Stimulated activated CD8-positive, alpha-beta memory T cell treated with anti-CD3 and anti-CD28 coated beads, Interleukin-7, amount 100 ng/mL, for 24 hours (primary cell): ENCODE data around the gene CDH3.

Experiments
- DNase-seq: peaks from one replicate; pipeline ENCODE4 v3.0.0-alpha.2; 2020; ENCODE audit warnings: low read depth

Gene CDH3

DNA sequence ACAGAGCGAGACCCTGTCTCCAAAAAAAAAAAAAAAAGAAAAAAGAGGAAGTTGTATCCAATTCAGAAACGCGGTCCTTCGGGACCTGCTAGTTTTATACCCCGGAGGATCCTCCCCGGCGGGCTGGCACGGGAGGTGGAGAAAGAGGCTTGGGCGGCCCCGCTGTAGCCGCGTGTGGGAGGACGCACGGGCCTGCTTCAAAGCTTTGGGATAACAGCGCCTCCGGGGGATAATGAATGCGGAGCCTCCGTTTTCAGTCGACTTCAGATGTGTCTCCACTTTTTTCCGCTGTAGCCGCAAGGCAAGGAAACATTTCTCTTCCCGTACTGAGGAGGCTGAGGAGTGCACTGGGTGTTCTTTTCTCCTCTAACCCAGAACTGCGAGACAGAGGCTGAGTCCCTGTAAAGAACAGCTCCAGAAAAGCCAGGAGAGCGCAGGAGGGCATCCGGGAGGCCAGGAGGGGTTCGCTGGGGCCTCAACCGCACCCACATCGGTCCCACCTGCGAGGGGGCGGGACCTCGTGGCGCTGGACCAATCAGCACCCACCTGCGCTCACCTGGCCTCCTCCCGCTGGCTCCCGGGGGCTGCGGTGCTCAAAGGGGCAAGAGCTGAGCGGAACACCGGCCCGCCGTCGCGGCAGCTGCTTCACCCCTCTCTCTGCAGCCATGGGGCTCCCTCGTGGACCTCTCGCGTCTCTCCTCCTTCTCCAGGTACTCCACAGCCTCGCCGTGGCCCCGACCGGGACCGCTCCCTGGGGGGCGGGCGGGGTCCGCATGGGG is at the start of gene CDH3:
TSS of gene CDH3 (plus strand) at position 596 of the 779 bp plus-strand sequence. CDS start at position 666, 70 bp downstream.
- no peak for DNase-seq

DNA sequence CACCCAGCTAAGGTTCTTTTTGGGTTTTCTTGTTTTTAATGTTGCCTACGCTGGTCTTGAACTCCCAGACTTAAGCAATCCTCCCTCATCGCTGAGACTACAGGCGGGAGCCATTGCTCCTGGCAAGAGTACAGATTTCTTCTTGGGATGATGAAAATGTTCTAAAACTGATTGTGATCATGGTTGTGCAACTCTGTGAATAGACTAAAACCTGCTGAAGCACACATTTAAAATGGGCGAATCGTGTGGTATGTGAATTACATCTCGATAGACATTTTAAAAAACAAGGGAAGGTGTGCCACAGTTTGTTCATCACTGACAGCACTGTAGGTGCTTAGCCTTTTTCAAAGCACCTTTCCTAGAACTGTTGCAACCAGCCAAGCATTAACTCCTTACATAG is 48.8 kb upstream of the CDH3 start:
- DNase-seq: no peak

DNA sequence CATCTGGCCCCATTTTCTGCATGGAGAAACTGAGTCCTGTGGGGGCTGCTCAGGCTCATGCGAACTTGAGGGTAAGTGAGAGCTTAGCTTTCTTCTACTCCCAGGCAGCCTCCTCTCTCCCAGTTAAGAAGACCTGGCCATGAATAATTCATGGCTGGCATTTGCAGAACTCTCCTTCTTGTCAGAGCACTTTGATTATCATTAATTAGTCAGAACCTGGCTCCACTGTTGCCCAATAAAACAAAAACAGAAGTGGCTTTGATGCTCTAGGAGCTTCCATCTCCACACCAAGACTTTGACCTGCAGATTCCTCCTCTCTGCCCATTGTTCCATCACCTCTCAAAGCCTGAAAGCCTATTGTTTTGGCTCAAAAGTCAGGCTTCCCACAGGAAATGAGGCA is 45.5 kb upstream of the CDH3 start:
- no peak for DNase-seq

DNA sequence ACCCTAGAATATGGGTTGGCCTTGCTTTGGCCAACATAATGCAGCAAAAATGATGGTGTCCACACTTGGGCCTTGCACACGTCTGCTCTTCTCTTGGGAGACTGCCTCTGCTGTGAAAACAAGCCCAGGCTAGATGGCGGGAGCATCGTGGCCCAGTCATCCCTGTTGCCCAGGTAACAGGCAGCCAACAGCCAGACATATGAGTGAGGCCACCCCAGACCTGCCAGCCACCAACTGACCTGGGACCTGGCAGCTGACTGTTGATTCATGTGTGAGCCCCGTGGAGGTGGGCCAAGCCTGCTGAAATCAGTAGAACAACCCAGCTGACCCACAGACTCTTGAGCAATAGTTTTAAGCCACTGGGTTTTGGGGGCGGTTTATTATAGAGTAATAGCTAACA is 39.4 kb upstream of the CDH3 start:
- DNase-seq: no peak

DNA sequence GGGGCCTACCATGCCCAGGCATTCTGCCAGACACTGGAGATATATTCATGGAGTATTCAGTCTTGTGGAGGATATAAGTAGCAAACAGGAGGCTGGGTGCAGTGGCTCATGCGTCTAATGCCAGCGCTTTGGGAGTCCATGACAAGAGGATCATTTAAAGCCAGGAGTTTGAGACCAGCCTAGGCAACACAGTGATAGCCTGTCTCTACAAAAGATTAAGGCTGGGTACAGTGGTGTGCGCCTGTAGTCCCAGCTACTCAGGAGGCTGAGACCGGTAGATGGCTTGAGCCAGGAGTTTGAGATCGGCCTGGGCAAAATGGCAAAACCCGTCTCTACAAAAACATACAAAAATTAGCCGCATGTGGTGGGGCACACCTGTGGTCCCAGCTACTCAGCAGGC is 37.7 kb upstream of the CDH3 start:
- DNase-seq: no peak

DNA sequence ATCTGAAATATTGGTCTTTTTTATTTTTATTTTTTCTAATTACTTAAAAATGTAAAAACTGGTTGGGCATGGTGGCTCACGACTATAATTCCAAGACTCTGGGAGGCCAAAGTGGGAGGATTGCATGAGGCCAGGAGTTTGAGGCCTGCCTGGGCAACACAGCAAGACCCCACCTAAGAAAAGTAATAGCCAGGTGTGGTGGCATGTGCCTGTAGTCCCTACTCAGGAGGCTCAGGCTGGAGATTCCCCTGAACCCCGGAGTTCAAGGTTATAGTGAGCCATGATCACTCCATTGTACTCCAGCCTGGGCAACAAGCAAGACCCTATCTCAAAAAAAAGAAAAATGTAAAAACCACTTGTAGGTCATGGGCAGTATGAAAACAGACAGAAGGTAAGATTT is 36.8 kb upstream of the CDH3 start:
- DNase-seq: no peak

DNA sequence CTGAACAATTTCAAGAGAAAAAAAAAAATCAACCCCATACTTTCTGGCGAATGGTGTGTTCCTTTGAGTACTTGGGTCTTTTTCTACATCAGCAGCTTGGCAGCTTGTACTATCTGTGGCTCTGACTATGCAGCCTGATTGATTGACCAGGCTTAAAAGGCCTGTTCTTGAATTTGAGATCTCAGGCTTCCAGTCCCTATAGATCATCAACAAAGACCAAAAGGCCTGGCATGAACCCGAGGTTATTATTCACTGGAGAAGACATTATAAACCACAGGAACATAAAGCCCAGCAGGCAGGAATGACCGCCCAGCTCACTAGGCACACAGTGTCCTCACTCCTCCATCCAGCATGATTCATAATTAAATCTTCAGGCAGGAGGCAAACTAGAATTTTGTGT is 32.1 kb upstream of the CDH3 start:
- DNase-seq: no peak

DNA sequence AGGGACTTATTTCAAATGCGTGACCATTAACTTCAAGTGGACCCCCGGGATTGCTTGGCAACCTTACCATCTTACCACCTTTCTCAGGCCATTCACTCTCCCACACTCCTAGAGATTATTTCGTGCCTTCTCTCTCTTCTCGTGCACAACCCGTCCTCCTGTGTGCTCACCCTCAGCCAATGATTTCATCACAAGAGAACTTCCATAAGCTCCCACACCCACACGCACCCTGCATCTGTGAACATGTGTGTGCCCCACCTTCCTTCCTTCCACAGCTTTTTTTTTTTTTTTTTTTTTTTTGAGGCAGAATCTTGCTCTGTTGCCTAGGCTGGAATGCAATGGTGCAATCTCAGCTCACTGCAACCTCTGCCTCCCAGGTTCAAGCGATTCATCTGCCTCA is 27.4 kb upstream of the CDH3 start:
- DNase-seq: no peak

DNA sequence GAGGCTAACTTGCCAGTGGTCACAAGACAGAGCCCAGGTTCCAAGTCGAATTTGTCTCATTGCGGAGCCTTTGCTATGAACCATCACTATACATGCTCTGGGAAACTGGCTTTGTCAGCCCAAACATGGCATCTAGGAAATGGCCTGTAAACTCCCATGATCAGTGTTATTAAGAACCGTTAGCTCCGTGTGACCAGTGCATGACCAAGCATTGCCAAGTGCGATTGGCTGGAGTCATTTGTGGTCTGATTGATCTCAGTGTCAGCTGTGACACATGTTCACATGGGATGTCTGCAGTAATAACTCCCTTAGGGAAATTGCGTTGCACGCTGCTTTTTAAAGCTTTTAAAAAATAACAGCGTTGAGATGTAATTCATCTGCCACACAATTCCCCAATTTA is 18.6 kb upstream of the CDH3 start:
- DNase-seq: no peak

DNA sequence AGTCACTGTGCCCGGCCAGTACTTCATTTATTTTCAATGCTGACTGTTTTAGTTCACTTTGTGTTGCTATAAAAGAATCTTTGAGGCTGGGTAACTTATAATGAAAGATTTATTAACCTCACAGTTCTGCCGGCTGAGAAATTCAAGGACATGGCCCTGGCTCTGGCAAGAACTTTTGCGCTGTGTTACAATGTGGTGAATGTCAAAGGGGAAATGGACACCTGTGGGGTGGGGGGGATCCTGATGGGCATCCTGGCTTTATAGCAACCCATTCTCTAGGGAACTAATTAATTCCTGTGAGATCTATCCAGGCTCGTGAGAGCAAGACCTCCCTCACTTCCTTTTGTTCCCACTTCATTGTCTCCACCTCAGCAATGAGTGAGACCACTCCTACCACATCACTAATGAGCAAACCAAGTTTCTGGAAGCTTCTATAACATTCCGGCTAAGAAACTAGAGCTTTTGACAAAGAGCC is 17.1 kb upstream of the CDH3 start:
- DNase-seq: no peak

DNA sequence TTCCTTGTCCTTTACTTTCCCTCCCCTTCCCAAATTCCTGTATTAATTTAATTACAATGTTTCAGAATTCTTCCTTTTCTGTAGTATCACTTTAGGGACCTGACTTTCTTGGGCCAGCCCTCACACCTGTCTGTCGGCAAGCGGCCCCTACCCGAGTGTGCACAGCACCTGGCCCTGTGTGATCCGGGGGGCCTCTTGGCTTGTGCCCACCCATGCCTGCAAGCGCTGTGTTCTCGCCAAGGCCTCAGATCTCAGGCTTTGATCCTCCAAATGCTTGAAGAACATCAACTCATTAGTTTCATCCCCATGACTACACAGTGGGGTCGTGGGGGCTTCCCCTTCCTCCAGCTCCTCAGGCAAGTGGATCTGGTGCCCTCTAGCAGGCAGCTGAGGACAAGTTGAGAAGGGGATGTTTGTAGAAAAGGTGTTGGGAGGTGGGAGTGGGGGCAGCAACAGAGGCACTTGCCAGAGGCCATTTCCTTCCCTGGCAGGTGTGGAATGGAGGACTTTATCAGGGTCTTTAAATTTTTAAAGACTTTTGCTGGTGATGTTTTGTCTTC is 15.7 kb upstream of the CDH3 start:
- DNase-seq: no peak

DNA sequence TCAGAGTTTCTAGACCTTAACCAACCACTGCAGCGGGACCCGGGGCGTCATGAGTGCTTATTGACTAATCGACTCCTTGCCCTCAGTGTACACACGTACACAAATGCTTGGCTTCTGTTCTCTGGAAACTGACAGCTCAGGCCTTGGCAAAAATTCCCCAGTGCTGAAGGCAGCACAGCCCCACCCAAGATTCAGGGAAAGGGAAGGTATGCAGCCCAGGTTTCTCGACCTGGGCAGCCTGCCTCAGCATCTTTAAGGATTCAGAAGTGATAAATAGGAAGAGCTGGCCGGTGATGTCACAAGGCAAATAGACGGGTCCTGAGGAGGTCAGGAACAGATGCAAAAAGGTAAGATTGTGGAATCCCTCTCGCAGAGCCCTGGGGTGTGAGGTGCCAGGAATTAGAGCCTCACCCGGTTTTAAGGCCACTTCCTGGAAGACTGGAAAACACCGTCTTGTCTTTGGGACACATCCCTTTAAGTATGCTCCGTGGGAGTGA is 9.0 kb upstream of the CDH3 start:
- no peak for DNase-seq

DNA sequence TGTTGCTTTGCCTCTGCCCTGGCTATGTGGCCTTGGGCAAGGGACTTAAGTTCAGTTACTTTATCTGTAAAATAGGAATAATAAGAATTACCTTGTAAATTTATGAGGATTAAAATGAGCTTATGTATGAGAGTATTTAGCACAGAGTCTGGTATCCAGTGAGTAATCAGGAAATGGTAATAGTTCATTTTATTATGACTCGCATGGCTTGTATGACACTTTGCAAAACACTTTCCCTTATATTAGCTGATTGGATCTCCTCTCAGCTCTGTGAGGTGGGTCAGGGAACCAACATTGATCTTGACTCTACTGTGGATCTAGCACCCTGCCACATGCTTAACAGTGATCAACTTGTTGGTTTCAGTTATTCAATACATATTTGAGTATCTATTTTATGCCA is 8.3 kb upstream of the CDH3 start:
- DNase-seq: no peak

DNA sequence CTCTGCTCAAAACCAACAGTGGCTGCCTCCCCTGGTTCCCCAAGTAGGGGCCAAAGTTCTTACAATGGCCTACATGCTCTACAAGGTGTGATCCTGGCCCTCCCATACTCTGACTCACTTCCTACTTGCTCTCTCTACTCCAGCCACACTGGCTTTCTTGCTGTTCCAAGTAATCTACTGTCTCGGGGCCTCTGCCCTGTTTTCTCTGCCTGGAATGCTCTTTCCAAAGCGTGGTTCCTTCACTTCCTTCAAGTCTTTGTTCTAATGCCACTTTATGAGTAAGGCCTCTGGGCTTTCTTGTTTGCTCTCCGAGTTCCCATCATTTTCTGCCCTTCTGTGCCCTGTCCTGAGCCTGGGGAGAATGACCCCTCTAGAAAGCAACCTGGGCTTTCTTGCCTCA is 4.1 kb upstream of the CDH3 start:
- DNase-seq: no peak

DNA sequence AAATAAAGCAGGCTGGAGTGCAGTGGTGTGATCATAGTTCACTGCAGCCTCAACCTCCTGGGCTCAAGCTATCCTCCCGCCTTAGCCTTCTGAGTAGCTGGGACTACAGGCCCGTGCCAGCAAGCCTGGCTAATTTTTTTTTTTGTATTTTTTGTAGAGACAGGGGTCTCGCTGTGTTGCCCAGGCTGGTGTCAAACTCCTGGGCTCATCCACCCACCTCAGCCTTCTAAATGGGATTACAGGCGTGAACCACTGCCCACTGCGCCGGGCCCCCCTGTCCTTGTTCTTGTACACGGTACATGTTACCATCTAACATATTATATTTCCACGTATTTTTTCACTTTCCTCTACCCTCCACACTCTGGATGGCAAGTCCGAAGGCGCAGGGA is 3.1 kb upstream of the CDH3 start:
- no peak for DNase-seq

DNA sequence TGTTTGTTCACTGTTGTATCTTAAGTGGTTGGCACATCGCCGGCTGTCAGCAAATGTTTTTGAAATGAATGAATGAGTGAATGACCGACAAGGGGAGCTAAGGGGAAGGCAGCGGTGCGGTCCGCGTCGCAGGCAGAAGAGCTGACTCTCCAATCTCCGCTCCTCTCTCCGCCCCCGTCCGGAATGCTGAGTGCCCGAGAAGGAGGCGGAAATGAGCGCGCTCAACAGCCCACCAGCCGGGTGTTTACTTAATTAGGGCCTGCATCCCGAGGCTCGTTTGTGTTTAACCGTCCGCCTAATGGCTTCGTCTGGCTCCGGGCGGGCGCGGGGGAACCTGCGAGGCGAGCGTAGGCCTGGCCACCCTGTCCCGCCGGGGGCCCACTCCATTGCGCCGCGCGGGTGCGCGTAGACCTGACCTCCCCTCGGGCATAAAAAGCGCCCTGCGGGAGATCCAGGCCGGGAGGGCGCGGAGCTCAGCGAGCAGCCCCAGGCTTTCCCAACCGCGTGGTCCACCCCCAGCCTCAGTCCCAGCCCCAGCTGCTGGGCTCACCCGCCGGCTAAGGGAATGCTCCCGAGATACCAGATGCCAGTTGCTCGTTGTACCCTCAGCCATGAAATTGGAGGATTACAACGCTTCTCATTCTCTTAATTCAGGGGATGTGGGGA is 2.5 kb upstream of the CDH3 start:
- no peak for DNase-seq

DNA sequence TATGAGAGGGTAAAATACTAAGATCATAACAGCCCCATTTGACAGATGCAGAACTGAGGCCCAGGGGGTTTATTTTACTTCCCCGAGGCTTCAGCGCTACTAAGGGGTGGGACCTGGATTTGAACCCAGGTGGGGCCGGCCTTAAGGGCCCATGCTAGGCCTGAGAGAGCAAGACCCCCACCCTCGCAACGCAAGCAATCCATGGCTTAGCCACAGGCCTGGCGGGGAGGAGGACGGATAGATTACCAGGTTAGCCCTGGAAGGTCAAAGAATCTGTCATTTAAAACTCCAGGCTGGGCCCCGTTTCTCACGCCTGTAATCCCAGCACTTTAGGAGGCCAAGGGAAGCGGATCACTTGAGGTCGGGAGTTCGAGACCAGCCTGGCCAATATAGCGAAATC is 1.9 kb upstream of the CDH3 start:
- no peak for DNase-seq

DNA sequence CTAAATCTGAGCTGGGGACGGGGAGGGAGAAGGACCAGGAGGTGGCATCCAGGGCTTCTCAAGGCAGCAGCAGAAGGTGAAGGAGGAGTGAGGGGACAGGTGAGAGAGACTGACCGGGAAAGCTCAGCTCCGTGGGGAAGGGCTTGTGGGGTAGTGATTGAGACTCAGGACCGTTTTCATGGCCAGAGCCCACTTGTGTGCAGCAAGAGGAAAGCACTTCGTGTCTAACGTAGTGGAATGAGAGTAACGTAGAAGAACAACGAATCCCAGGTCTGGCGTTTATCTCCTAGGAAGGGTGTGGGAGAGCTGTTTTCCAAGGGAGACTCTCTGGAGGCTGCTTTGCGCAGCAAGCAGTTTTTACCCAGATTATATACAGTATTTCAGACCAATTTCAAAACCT is 1.3 kb upstream of the CDH3 start:
- DNase-seq: no peak

DNA sequence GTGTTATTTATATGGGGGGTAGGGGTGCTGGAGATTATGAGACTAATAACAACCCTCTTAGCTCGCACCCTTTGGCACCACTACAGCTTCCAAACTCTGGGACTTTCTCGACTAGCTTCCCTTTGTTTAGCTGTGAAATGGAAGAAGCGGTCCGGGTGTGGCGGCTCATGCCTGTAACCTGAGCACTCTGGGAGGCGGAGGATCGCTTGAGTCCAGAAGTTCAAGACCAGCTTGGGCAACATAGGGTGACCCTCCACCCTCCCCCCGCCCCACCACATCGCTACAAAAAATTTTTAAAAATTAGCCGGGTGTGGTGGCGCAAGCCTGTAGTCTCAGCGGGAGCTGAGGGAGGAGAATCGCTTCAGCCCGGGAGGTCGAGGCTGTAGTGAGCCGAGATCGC is 814 bp upstream of the CDH3 start:
- no peak for DNase-seq

DNA sequence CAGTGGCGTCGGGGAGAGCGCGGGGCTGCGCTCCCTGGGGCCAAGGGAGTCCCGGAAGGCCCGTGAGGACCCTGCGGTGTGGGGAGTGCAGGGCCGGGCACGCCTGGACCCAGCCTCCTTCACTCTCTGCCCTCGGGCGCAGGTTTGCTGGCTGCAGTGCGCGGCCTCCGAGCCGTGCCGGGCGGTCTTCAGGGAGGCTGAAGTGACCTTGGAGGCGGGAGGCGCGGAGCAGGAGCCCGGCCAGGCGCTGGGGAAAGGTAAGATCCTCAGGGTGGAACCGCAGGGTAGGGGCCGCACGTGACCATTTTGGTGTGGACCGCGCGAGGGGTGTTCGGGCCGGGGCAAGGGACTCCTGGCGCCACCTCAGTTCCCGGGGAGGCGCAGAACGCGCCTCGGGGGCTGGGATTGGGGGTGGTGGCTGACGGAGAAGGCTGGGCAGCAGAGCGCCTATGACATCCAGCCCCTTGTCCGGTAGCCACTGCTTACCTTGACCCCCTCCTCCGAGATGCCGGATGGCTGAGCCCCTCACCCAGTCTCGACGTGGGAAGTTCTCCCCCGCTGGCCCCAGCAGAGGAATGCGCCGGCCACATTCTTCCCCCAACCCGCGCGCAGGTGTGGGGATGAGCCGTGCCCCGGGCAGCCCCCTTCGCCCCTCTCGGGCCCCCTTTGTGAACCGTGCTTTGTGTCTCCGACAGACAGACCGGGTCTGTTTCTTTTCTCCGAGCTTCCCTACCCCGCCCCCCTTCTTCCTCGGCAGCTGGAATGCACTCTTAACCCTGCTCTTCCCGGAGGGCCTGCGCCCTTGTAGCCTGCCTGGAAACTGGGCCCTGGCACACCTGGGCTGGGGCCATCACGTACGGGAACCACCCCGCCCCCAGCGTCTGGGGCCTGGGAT is 631 bp downstream of the CDH3 start:
- DNase-seq: no peak

DNA sequence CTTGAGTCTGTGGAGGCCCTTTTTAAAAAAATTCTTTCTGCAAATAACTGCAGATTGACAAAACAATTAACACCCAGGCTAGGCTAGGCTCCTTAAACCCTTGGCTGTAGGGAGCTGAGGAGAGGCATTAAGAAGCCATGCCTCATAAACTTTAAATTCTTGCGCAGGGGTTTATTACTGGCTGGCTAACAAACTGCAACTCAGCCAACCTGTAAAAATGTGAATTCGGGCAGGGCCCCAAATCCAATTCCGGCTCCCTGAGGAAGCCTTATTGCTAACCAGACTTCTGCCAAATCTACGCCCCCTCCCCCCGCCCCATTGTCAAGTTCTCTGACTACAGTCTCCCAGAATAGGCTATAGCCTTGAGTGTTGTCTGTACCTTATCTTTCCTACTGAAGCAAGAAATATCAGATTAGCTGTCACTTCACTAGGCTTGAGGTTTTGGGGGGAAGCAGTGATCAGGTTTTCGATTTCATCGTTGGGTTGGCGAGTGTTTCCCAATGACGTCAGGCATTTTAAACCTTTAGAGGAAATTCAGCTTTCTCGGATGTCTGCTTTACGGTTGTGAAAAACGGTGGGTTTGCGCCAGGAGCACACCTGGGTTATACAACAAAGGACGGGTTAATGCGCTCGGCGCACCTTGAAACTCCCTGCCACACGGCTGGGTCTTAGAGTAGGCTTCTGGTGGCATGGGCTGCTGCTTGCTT is 2.0 kb downstream of the CDH3 start:
- DNase-seq: no peak

DNA sequence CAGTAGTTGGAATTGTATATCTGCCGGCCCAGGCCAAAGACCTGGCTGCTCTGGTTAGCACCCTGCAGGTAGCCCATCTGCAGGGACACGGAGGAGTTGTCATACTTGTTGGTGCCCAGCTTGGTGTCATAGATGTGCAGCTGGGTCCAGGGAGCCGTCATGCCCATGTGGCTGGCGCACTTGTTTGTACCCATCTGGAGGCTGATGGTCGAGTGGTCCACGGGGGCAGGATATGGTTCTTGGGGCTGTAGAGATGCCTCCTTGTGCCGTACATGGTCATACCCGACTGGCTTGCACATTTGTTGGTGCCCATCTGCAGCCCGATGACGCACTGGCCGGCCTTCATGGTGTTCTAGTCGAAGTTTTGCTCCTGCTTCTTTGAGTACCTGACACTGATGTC is 6.0 kb downstream of the CDH3 start:
- DNase-seq: no peak
